A673 (cell line): ENCODE results near the gene TNS1. TPM values are rescaled to one million over a fixed set of nuclear protein-coding genes. Genes with fewer than 3 reads are reported as not detected.

ENCODE experiments used
- BruUV-seq: library from RNA; stranded (reverse); fragments of 400-500 nt; replicated peaks from 2 replicates; lab custom pipeline; 2021; lab: Mats Ljungman, UMichigan
- CTCF ChIA-PET: fragments of 300-600 bp; sonication (Branson Sonifier 250); formaldehyde crosslinking; loops from one replicate; lab custom pipeline; 2022; ENCODE audit warnings: antibody characterized with exemption; lab: Charles Lee
- POLR2A ChIA-PET: fragments of 300-600 bp; sonication (Branson Sonifier 250); formaldehyde crosslinking; loops from one replicate; lab custom pipeline; 2022; ENCODE audit warnings: antibody characterized with exemption; ENCODE audit not compliant: low non-redundant PET; lab: Charles Lee
- DNase-seq: peaks from one replicate; pipeline ENCODE4 v3.0.0-alpha.2; 2015; ENCODE audit warnings: low spot score
- H3K27ac ChIP-seq: fragments of 200-600 bp; sonication (generic); 2 replicates; pipeline ENCODE4 v1.5.1; 2016; ENCODE audit warnings: mixed run types, low read depth, mild to moderate bottlenecking, mixed read lengths, antibody characterized with exemption, low read length; ENCODE audit not compliant: poor library complexity, severe bottlenecking
- H3K27me3 ChIP-seq: fragments of 200-600 bp; sonication (generic); replicated peaks from 2 replicates; pipeline ENCODE4 v1.6.1; 2017; ENCODE audit warnings: mixed run types, low read depth, mild to moderate bottlenecking, mixed read lengths, antibody characterized with exemption, low read length; ENCODE audit not compliant: insufficient read depth, poor library complexity
- H3K36me3 ChIP-seq: fragments of 200-600 bp; sonication (generic); 2 replicates; pipeline ENCODE4 v1.6.1; 2016; ENCODE audit warnings: mixed run types, mild to moderate bottlenecking, mixed read lengths, antibody characterized with exemption, low read length; ENCODE audit not compliant: insufficient read depth, poor library complexity, severe bottlenecking
- H3K4me1 ChIP-seq: fragments of 200-600 bp; sonication (generic); 2 replicates; pipeline ENCODE4 v1.6.1; 2017; ENCODE audit warnings: mixed run types, mild to moderate bottlenecking, mixed read lengths, antibody characterized with exemption, low read length; ENCODE audit not compliant: insufficient read depth, poor library complexity, severe bottlenecking
- H3K4me3 ChIP-seq: fragments of 200-600 bp; sonication (generic); 2 replicates; pipeline ENCODE4 v1.5.1; 2016; ENCODE audit warnings: low read depth, mixed run types, mild to moderate bottlenecking, mixed read lengths, low read length; ENCODE audit not compliant: poor library complexity, severe bottlenecking
- H3K9me3 ChIP-seq: fragments of 200-600 bp; sonication (generic); 2 replicates; pipeline ENCODE4 v1.6.1; 2016; ENCODE audit warnings: mixed run types, low read depth, mild to moderate bottlenecking, mixed read lengths, antibody characterized with exemption, low read length; ENCODE audit not compliant: poor library complexity, severe bottlenecking
- CTCF ChIP-seq: fragments of 300-800, 200-600 bp; sonication (generic); conservative IDR thresholded peaks from 2 replicates; pipeline ENCODE4 v1.5.1; 2017; ENCODE audit warnings: low read depth, mild to moderate bottlenecking, antibody characterized with exemption, low read length, moderate library complexity, mixed read lengths
- EZH2 ChIP-seq: fragments of 200-600 bp; sonication (generic); IDR thresholded peaks from 2 replicates; pipeline ENCODE4 v1.6.1; 2017; ENCODE audit warnings: borderline replicate concordance, low read depth, mild to moderate bottlenecking, mixed read lengths, antibody characterized with exemption, low read length; ENCODE audit not compliant: poor library complexity, severe bottlenecking
- intact Hi-C: fragments of 100-400 bp; cut with micrococcal nuclease; formaldehyde crosslinking; loops from one replicate; pipeline ENCODE4 v1.10.0; 2022; ENCODE audit not compliant: unreplicated experiment
- total RNA-seq: library from RNA; stranded (reverse); gene quantifications from 2 replicates; pipeline ENCODE4 v1.2.3, GENCODE V29; 2021

TNS1 gene
- total RNA-seq, 1 experiment from 2014 or later, result 99.6 TPM

DNA sequence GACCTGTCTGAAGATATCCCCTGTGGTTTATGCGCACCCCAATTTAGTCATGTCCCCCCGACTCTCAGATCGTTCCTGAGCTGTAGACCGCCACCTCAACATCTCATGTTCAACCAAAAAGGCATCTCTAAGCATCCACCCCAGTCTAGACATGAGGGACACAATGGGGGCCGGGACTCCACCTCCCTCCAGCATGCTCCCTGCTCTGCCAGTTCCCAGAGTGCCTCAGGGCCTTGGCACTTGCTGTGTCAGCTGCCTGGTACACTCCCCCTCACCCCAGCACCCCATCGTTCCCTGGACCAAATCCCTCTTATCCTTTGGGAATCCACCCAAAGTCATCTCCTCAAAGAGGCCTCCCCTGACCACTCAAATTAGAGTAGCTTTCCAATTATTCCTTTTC lies 22.2 kb downstream of the TNS1 start:
- Histone ChIP-seq H3K4me3 (no peak overlapping the region), H3K36me3 (peaks cover 6% of the 10 kb centered on the region), H3K4me1 (no peaks in the 10 kb centered on the region), H3K9me3 (no peaks in the 10 kb centered on the region), H3K27me3 (no peaks in the 10 kb centered on the region), H3K27ac (no peak overlapping the region)
- POLR2A ChIA-PET, result interaction anchor here (0.7 kb wide), 1 partner anchor 42 kb away, joined by 8 read pairs; no protein-coding TSS in a partner anchor
- CTCF ChIA-PET, result no interaction called here
- TF ChIP-seq CTCF, result no peak
- TF ChIP-seq EZH2, result no peak
- intact Hi-C loops, result no loop called here
- no peak for DNase-seq
- no TSS peak for BruUV-seq

DNA sequence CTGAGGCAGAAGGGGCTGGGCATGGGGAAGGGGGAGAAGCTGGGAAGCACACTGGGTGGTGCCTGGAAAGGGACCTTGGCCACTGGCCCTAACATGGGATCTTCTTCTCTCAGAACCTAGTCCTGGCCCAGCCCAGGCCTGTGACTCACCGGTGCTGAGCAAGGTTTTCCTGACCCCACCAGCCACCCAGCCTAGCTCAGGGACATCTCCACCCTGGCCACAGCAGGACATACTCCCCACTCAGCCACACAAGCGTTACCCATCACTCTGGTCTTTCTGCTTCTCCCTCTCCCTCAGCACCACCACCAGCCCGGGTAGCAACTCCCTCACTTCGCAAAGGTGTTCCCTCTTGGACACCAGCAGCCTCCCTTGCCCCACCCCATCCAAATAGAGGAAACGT lies 22.8 kb downstream of the TNS1 start:
- H3K9me3 ChIP-seq, result no peaks in the 10 kb centered on the region
- H3K4me3 ChIP-seq, result no peak overlapping the region
- BruUV-seq, result no TSS peak
- ChIA-PET POLR2A (interaction anchor here (0.7 kb wide), 1 partner anchor 42 kb away, joined by 8 read pairs; no protein-coding TSS in a partner anchor), CTCF (no interaction called here)
- H3K36me3 ChIP-seq, result peaks cover 4% of the 10 kb centered on the region
- no peaks in the 10 kb centered on the region for H3K4me1 ChIP-seq
- intact Hi-C loops, result no loop called here
- no peak for DNase-seq
- no peak overlapping the region for H3K27ac ChIP-seq
- H3K27me3 ChIP-seq, result no peaks in the 10 kb centered on the region
- no peak for TF ChIP-seq EZH2
- no peak for TF ChIP-seq CTCF

GRCh38 chr2:217979151-217979811 lies 23.5 kb downstream of the TNS1 start:
- Histone ChIP-seq H3K9me3 (no peaks in the 10 kb centered on the region), H3K27ac (no peak overlapping the region), H3K27me3 (no peaks in the 10 kb centered on the region), H3K4me3 (no peak overlapping the region), H3K36me3 (peaks cover 4% of the 10 kb centered on the region), H3K4me1 (no peaks in the 10 kb centered on the region)
- BruUV-seq, result no TSS peak
- CTCF ChIA-PET, result no interaction called here
- no peak for DNase-seq
- intact Hi-C loops, result no loop called here
- POLR2A ChIA-PET, result no interaction called here
- no peak for TF ChIP-seq EZH2
- TF ChIP-seq CTCF, result no peak
